ENCODE data around the gene EPN3.

GRCh38 chr17:50558581-50558940, 26.0 kb downstream of the EPN3 start:
- TF ChIP-seq CTCF (IDR thresholded peaks at IDR 0.05; ENCODE audit: poor library complexity) (no peak), EZH2 (IDR thresholded peaks at IDR 0.05; ENCODE audit: borderline replicate concordance) (no peak), EZH2phosphoT487 (IDR thresholded peaks at IDR 0.05; ENCODE audit: low read depth, severe bottlenecking, unreplicated experiment) (no peak)
